NCI-H2107 treated with DMSO at 0.1 percent for 48 hours (cell line): ENCODE measurements around the gene DYNC1H1.

Source experiments
- DNase-seq: peaks from one replicate; lab custom pipeline; 2025; ENCODE audit not compliant: unreplicated experiment; lab: John Stamatoyannopoulos, UW

DYNC1H1 gene

GRCh38 chr14:101939646-101940170 lies 24.7 kb upstream of the DYNC1H1 start:
- DNase-seq: no peak

- no peak for DNase-seq
Observed at GRCh38 chr14:101944451-101944850, 19.9 kb upstream of the DYNC1H1 start.

GRCh38 chr14:101945171-101945570 lies 19.2 kb upstream of the DYNC1H1 start:
- DNase-seq: no peak

GRCh38 chr14:101947577-101947903 lies 16.8 kb upstream of the DYNC1H1 start:
- DNase-seq: no peak

DNA sequence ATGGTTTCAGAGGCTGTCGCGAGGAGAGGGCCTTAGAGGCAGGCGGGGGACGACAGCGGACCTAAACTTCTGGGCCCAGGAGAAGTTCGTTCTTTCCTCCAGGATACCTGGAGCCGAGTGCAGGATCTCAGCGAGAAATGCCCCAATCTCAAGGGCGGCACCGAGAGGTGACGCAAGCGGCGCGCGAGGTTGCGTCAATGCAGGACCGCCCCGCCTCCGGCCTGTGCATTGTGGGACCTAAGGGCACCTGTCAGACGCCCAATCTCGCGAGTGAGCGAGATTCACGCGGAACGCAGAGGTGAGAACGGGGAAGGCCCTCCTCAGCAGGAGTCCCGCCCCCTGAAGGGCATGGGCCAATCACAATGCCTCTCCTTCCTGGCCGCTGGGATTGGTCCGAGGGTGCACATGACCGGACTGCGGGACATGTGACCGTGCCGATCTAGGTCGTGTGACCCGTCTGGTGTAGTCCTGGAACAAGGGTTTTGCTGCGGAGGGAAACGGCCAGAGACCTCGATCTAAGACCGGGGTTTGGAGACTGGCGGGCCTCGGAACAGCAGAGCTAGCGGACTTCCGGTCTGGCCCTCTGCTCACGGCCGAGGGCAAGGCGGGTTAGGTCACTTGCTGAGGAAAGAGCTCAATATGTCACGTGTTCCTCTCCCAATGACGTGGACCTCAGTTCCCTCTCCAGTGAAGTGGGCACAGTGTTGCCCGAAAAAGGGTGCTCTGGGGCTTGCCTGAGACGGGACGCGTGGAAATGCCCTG lies 16.3 kb upstream of the DYNC1H1 start:
- DNase-seq: peak; percentile 99

GRCh38 chr14:101948666-101949216 lies 15.6 kb upstream of the DYNC1H1 start:
- DNase-seq: no peak

GRCh38 chr14:101950100-101950499 lies 14.3 kb upstream of the DYNC1H1 start:
- DNase-seq: no peak

DNA sequence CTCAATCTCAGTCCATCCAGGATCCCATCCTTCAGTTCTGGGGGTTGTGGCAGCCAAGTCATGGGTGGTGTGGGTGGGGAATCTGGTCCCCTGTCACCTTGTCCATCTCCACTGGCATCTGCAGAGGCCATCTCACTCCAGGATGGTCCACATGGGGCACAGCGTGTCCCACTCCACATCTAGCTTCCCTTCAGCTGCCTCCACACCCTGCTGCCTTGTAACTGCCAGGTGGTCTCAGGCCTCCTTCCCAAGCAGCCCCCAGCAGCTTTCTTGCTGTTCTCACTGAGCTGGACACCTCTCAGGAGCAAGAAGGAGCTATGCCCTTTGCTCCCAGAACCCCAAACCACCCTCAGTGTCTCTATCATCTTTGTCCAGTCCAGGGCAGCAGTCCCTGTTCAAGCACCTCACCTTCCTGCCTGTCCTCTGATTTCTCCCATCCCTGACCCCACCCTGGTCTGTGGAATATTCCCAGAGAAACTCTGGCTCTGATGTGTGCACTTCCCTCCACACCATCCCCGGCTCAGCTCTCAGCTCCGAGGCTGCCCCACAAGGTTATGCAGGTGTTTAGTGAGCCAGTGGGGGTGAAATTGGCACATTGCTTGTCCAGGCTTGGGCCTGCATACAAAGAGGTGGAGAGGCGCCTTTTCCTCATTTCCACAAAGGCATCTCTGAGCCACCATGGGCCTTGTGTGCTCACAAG lies 13.7 kb upstream of the DYNC1H1 start:
- DNase-seq: no peak

- no peak for DNase-seq
Observed at GRCh38 chr14:101953151-101953550, 11.2 kb upstream of the DYNC1H1 start.

DNA sequence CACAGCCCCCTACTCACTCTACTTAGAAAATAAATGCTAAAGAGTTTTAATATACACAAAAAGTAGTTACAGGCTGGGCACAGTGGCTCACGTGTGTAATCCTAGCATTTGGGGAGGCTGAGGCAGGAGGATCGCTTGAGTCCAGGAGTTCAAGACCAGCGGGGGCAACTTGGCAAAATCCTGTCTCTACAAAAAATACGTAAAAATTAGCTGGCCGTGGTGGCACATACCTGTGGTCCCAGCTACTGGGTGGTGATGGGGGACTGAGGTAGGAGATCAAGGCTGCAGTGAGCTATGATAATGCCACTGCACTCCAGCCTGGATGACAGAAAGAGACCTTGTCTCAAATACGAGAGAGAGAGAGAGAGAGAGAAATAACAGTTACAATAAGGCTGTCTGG lies 9.9 kb upstream of the DYNC1H1 start:
- no peak for DNase-seq

GRCh38 chr14:101955695-101956161 lies 8.6 kb upstream of the DYNC1H1 start:
- DNase-seq: no peak

DNA sequence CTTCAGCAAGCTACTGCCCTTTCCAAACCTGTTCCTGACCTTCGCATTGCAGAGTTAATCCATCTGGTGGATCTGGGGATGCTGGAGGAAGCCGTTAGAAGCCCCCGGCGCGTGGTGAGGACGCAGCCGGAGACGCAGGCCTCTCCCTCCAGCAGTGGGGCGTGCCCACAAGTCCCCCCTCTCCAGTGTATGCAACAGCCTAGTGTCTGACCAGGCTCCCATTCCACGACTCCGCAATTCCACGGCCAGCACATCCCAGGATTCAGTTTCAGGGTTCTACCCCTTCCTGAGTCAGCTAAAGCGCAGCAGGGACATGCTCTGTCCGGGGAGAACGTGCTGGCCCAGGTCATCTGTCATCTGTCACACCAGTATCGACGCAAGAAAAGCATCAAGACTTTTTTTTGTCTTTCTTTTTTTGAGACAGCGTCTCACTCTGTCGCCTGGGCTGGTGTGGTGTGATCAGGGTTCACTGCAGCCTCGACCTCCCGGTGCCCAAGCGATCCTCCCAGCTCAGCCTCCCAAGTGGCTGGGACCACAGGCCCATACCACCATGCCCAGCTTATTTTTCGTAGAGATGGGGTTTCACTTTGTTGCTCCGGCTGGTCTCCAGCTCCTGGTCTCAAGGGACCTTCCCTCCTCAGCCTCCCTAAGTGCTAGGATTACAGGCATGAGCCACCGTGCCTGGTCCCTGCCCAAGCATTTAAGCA lies 8.0 kb upstream of the DYNC1H1 start:
- DNase-seq: no peak

- DNase-seq: no peak
Observed at GRCh38 chr14:101957406-101958234, 6.8 kb upstream of the DYNC1H1 start.

DNA sequence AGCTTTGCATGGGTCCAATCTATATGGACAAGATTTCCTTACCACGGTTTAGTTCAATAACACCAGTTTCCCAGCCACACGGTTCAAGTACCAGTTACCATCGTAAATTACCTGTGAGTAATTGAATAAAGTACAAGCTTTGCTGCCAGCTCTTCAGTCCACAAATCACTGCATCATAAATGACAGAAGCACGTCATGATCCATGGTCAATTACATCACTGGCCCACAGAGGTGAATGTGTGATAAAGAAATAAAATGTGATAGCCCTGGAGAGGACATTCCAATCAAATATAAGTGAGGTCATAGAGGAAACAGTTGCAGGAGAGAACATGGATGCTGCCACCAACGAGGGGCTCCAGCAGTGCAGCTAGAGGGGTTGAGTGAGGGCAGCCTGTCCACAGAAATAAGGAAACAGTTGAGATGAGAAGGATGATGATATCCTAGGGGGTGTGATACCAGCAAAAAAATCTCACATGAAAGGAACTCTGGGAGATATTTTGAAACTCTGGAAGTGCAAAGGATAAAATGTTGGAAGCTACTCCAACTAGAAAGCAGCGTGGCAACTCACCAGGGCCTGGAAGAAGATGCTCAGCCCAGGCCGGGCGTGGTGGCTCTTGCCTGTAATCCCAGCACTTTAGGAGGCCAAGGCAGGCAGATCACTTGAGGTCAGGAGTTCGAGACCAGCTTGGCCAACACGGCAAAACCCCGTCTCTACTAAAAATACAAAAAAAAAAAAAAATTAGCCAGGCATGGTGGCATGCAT lies 5.8 kb upstream of the DYNC1H1 start:
- no peak for DNase-seq

GRCh38 chr14:101959277-101959676 lies 5.1 kb upstream of the DYNC1H1 start:
- no peak for DNase-seq

DNA sequence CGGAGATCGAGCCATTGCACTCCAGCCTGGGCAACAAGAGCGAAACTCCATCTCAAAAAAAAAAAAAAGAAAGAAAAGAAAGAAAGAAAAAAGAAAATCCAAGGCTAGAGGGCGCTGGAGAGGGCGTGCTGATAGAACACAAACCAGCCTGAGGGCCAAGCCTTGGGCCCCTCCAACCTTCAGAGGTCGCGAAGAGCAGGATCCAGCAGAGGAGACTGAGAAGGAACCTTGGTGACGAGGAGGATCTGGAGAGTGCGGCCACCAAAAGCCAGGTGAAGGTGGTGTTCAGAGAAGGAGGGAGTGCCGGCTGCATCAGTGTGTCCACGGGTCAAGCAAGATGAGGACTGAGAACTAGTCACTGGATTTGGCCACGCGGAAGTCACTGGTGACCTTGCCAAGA lies 4.1 kb upstream of the DYNC1H1 start:
- no peak for DNase-seq

DNA sequence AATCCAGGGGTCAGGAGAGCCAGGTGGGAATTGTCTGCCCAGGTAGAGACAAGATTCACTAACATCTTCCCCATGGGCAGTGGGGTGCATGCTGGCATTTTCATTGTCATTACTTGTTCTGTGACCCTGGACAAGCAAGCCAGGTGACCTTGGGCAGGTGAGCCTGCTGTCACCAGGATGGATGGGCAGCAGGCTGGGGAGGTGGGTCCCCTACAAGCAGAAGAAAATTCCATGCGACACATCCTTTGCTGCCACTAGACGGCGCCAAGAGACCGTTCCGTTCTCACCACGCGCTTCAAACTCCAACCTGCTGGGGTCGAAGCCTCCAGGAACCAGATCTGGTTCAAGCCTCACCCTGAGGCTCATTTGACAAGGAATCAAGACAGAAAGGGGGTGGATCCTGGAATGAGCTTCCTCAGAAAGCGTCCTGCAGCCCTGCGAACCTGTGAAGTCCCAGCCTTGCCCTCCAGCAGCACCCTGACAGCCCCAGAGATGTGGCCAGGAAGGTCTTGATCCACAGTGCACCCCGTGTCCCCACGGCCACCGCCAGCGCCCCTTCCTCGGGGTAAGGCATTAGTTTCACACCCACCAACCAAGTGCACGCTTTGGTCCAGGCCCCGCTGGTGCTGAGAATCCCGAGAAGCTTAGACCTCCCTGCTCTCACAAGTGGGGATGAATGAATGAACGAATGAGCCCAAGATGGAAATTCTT lies 3.2 kb upstream of the DYNC1H1 start:
- peak; percentile 89 for DNase-seq

- no peak for DNase-seq
Observed at GRCh38 chr14:101961746-101962502, 2.4 kb upstream of the DYNC1H1 start.

DNA sequence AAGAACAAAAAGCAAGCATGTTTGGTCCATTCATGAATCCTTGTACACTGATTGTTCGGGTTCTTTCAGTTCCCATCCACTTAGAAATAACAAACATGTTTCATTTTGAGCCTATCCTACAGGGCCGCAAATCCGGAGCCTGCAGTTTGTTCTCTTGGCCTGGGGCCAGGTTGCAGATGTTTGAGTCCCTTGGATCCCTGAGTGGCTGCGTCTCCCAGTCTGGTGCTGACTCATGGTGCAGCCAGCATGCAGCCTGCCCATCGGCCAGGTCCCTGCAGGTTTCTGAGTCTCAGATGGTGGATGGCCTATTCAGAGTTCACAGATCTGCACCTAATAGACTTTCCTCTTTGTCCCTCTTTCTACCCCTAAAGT lies 1.9 kb upstream of the DYNC1H1 start:
- DNase-seq: peak; percentile 81
